ENCODE measurements around the gene ZHX3. TPM values are rescaled to one million over a fixed set of nuclear protein-coding genes. Genes with fewer than 3 reads are reported as not detected.

The ZHX3 gene
- total and polyA plus RNA-seq, 2 donors from 2014 or later: 24.7 to 153 TPM

- TF ChIP-seq CTCF (IDR thresholded peaks at IDR 0.05; ENCODE audit: borderline replicate concordance, extremely low read depth, insufficient read depth): no peak
- no peaks in the 10 kb centered on the region for H3K36me3 ChIP-seq (ENCODE audit: control insufficient read depth in 2 of 3, insufficient read depth in 3 of 3, low read length in 3 of 3)
- no peaks in the 10 kb centered on the region for H3K27me3 ChIP-seq (ENCODE audit: control insufficient read depth, insufficient read depth, low read length)
- DNase-seq (no peak), FAIRE-seq (no peak)
- H3K4me3 ChIP-seq (ENCODE audit: low read length in 3 of 3): no peak overlapping the region
- no peak overlapping the region for H3K27ac ChIP-seq (ENCODE audit: low read depth in 2 of 2, low read length in 2 of 2)
- intact Hi-C loops (cut with DNase I): no loop called here
- peak overlapping the region in 1 of 3 donors; percentile 9 for H3K9ac ChIP-seq (ENCODE audit: low read length in 3 of 3)
- H3K4me1 ChIP-seq (ENCODE audit: control insufficient read depth in 2 of 3, insufficient read depth in 2 of 3, low read depth in 1 of 3, low read length in 3 of 3): no peaks in the 10 kb centered on the region
- no peaks in the 10 kb centered on the region for H3K9me3 ChIP-seq (ENCODE audit: control insufficient read depth in 2 of 3, insufficient read depth in 1 of 3, low read length in 3 of 3)
Measured at GRCh38 chr20:41268402-41268801, 49.1 kb downstream of the ZHX3 start.

- H3K9me3 ChIP-seq (ENCODE audit: control insufficient read depth in 2 of 3, insufficient read depth in 1 of 3, low read length in 3 of 3): no peaks in the 10 kb centered on the region
- no peak for TF ChIP-seq CTCF (IDR thresholded peaks at IDR 0.05; ENCODE audit: borderline replicate concordance, extremely low read depth, insufficient read depth)
- no peaks in the 10 kb centered on the region for H3K27me3 ChIP-seq (ENCODE audit: control insufficient read depth, insufficient read depth, low read length)
- no peak overlapping the region for H3K9ac ChIP-seq (ENCODE audit: low read length in 3 of 3)
- peaks cover 0 to 3% (median 0%) of the 10 kb centered on the region in 3 donors for H3K4me1 ChIP-seq (ENCODE audit: control insufficient read depth in 2 of 3, insufficient read depth in 2 of 3, low read depth in 1 of 3, low read length in 3 of 3)
- intact Hi-C loops (cut with DNase I): no loop called here
- no peak overlapping the region for H3K27ac ChIP-seq (ENCODE audit: low read depth in 2 of 2, low read length in 2 of 2)
- H3K36me3 ChIP-seq (ENCODE audit: control insufficient read depth in 2 of 3, insufficient read depth in 3 of 3, low read length in 3 of 3): no peaks in the 10 kb centered on the region
- H3K4me3 ChIP-seq (ENCODE audit: low read length in 3 of 3): no peak overlapping the region
- FAIRE-seq (no peak), DNase-seq (no peak)
Measured at GRCh38 chr20:41265938-41266337, 51.6 kb downstream of the ZHX3 start.

- H3K36me3 ChIP-seq (ENCODE audit: control insufficient read depth in 2 of 3, insufficient read depth in 3 of 3, low read length in 3 of 3): no peaks in the 10 kb centered on the region
- no peak overlapping the region for H3K27ac ChIP-seq (ENCODE audit: low read depth in 2 of 2, low read length in 2 of 2)
- no peaks in the 10 kb centered on the region for H3K9me3 ChIP-seq (ENCODE audit: control insufficient read depth in 2 of 3, insufficient read depth in 1 of 3, low read length in 3 of 3)
- H3K9ac ChIP-seq (ENCODE audit: low read length in 3 of 3): no peak overlapping the region
- peaks cover 0 to 5% (median 0%) of the 10 kb centered on the region in 3 donors for H3K4me1 ChIP-seq (ENCODE audit: control insufficient read depth in 2 of 3, insufficient read depth in 2 of 3, low read depth in 1 of 3, low read length in 3 of 3)
- H3K4me3 ChIP-seq (ENCODE audit: low read length in 3 of 3): no peak overlapping the region
- FAIRE-seq: peak; percentile 17
- intact Hi-C loops (cut with DNase I): no loop called here
- no peak for DNase-seq
- no peak for TF ChIP-seq CTCF (IDR thresholded peaks at IDR 0.05; ENCODE audit: borderline replicate concordance, extremely low read depth, insufficient read depth)
- H3K27me3 ChIP-seq (ENCODE audit: control insufficient read depth, insufficient read depth, low read length): no peaks in the 10 kb centered on the region
Measured at GRCh38 chr20:41264819-41265218, 52.7 kb downstream of the ZHX3 start.

All from kidney (tissue), 14 donors.